HG02943 (cell line): ENCODE results near the gene CLEC11A.

Experiments
- ATAC-seq: cut with Tn5 transposase; IDR thresholded peaks from one replicate; pipeline ENCODE4 v1.9.1; 2021; ENCODE audit warnings: mild to moderate bottlenecking, low read depth, moderate library complexity; ENCODE audit not compliant: unreplicated experiment

The CLEC11A gene

GRCh38 chr19:50703915-50704796, 19.0 kb upstream of the CLEC11A start:
- ATAC-seq, result no peak

- ATAC-seq, result no peak
These were observed 17.6 kb upstream of the CLEC11A start for GRCh38 chr19:50705422-50706019.

- ATAC-seq, result no peak
These were observed 16.8 kb upstream of the CLEC11A start for GRCh38 chr19:50706387-50706786.

- no peak for ATAC-seq
These were observed 14.8 kb upstream of the CLEC11A start for GRCh38 chr19:50708179-50708879.

- no peak for ATAC-seq
These were observed 13.1 kb upstream of the CLEC11A start for GRCh38 chr19:50710094-50710493.

- no peak for ATAC-seq
These were observed 12.6 kb upstream of the CLEC11A start for GRCh38 chr19:50710612-50711011.

- no peak for ATAC-seq
These were observed 12.0 kb upstream of the CLEC11A start for GRCh38 chr19:50711196-50711595.

- ATAC-seq, result no peak
These were observed 11.4 kb upstream of the CLEC11A start for GRCh38 chr19:50711805-50712204.

GRCh38 chr19:50712833-50713232, 10.3 kb upstream of the CLEC11A start:
- ATAC-seq, result no peak

GRCh38 chr19:50713556-50714236, 9.5 kb upstream of the CLEC11A start:
- no peak for ATAC-seq

- ATAC-seq, result no peak
These were observed 6.8 kb upstream of the CLEC11A start for GRCh38 chr19:50716178-50717025.

- ATAC-seq, result no peak
These were observed 6.0 kb upstream of the CLEC11A start for GRCh38 chr19:50717026-50717723.

GRCh38 chr19:50717891-50718254, 5.3 kb upstream of the CLEC11A start:
- ATAC-seq, result no peak

- no peak for ATAC-seq
These were observed 4.7 kb upstream of the CLEC11A start for GRCh38 chr19:50718255-50719118.

GRCh38 chr19:50719119-50719435, 4.1 kb upstream of the CLEC11A start:
- no peak for ATAC-seq

- no peak for ATAC-seq
These were observed 3.6 kb upstream of the CLEC11A start, which contains the start of gene SHANK1 for GRCh38 chr19:50719566-50719965. SHANK1 (minus strand) TSS chr19:50719802; CDS start chr19:50716919, 2,883 bp downstream.

- no peak for ATAC-seq
These were observed 2.8 kb upstream of the CLEC11A start for GRCh38 chr19:50720181-50720920.

GRCh38 chr19:50720921-50721381, 2.2 kb upstream of the CLEC11A start:
- ATAC-seq, result no peak
